H4 (cell line): ENCODE measurements around the gene GBP6. TPM values are rescaled to one million over a fixed set of nuclear protein-coding genes. Genes with fewer than 3 reads are reported as not detected.
A peak's percentile ranks its signal among the peaks of the same experiment; 100 is the strongest.
"Not testable (repeated sequence)": the region's sequence is repeated elsewhere in the genome, so short reads cannot be mapped to it uniquely, and the experiment has no call there.

Source experiments
- DNase-seq: peaks from one replicate; pipeline ENCODE4 v3.0.0-alpha.2; 2015; ENCODE audit warnings: low spot score
- total RNA-seq: library from RNA; depleted of rRNA; stranded (reverse); fragments of >200 nt; shearing (Covaris generic); gene quantifications from 2 replicates; pipeline ENCODE4 v1.2.3, GENCODE V29; 2014

Gene GBP6
- total RNA-seq, 1 experiment from 2014 or later: 0.10 TPM

GRCh38 chr1:89367221-89367620 lies 3.4 kb downstream of the GBP6 start:
- DNase-seq: no peak

- no peak for DNase-seq
Observed at GRCh38 chr1:89369331-89369730, 5.5 kb downstream of the GBP6 start.

DNA sequence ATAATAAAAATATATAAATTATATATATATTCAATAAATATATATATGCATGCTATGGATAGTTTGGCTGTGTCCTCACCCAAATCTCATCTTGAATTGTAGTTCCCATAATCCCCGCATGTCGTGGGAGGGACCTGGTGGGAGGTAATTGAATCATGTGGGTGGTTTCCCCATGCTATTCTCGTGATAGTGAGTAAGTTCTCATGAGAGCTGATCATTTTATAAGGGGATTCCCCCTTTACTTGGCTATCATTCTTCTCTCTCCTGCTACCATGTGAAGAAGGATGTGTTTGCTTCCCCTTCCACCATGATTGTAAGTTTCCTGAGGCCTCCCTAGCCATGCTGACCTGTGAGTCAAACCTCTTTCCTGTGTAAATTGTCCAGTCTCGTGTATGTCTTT lies 10.0 kb downstream of the GBP6 start:
- not testable (repeated sequence) for DNase-seq

DNA sequence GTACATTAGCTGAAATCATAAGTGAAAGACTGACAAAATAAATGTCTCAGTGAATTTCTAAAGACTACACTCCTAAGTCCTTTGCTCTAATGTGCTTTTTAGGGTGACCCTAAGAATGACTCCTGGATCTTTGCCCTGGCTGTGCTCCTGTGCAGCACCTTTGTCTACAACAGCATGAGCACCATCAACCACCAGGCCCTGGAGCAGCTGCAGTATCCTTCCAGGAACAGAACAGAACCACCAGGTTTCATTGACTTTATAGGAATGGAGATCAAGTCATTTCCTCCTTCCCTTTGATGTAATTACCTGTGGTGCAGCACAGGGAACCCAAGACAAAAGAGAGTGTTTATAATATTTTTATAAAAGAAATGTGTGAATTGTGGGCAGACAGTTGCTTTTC lies 14.1 kb downstream of the GBP6 start:
- DNase-seq: no peak

DNA sequence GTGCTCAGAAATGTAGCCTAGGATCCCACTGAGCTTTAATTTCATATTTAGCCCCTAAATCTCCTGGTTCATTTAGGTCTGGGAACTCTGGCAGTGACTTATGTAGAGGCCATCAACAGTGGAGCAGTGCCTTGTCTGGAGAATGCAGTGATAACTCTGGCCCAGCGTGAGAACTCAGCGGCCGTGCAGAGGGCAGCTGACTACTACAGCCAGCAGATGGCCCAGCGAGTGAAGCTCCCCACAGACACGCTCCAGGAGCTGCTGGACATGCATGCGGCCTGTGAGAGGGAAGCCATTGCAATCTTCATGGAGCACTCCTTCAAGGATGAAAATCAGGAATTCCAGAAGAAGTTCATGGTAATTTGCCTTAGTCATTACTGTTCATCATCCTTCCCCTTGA lies 17.8 kb downstream of the GBP6 start:
- no peak for DNase-seq

DNA sequence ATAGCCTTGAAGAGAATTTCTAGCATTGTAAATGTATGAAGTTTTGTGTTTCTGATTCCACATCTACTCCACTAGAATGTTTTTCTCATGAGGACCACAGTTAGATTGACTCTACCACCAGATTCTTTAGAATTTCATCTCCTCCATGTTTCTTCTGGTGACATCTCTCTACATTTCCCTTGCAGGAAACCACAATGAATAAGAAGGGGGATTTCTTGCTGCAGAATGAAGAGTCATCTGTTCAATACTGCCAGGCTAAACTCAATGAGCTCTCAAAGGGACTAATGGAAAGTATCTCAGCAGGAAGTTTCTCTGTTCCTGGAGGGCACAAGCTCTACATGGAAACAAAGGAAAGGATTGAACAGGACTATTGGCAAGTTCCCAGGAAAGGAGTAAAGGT lies 18.6 kb downstream of the GBP6 start:
- no peak for DNase-seq

DNA sequence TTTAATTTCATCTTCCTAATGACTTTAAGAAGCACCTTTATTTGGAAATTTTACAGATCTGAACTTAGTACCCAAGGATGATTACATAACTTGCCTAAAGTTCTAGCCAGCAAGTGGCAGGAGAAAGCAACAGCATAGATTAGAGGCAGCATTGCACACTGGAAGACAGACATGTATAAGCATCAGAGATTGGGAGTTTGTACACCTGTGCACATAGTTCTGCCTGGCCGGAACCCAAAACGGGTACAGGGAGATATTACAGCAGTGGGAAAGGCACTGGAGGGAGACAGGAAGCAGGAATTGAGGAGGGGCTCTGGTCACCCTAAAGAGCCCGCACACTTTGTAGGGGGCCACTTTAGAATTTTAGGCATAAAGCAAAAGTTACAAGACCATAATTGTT lies 19.3 kb downstream of the GBP6 start:
- DNase-seq: no peak

DNA sequence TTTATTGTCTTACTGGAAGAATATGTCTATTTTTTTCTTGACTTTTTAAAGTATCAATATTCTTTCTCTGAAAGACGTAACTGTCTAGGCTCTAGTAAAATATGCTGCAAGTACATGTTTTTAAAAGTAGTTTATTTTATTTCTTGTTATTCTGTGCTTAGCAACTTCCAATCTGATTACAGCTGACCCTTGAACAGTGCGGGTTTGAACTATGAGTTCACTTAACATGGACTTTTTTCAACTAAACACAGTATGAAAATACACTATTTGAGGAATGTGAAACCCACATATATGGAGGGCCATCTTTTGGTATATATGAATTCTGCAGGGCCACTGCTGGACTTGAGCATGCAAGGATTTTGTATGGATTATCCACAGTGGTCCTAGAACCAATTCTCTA lies 26.8 kb downstream of the GBP6 start:
- DNase-seq: no peak

GRCh38 chr1:89391686-89392085 lies 27.8 kb downstream of the GBP6 start:
- no peak for DNase-seq

DNA sequence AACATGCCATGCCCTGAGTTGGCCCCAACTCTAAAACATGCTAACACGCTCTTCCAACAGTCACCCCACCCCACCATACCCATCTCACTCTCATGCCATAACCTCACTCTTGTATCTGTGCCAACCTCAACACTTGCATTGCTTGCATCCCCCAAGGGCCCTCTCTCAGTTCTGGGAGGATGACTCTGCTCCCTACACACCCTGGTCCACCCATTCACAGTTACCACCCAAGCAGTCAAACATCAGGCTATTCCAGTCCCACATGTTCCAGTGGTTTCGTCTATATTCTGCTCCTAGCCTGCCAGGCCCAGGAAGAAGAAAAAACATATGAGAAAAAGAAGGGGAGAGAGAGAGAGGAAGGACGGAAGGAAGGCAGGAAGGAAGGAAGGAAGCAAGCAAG lies 31.0 kb downstream of the GBP6 start:
- DNase-seq: no peak

DNA sequence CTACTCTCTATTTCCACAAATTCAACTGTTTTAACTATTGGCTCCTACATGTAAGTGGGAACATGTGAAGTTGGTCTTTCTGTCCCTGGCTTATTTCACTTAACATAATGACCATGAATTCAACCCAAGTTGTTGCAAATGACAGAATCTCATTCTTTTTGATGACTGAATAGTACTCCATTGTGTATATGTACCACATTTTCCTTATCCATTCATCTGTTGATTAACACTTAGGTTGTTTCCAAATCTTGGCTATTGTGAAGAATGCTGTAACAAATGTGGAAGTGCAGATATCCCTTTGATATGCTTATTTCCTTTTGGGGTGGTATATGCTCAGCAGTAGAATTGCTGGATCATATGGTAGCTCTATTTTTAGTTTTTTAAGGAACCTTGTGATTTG lies 33.0 kb downstream of the GBP6 start:
- no peak for DNase-seq

DNA sequence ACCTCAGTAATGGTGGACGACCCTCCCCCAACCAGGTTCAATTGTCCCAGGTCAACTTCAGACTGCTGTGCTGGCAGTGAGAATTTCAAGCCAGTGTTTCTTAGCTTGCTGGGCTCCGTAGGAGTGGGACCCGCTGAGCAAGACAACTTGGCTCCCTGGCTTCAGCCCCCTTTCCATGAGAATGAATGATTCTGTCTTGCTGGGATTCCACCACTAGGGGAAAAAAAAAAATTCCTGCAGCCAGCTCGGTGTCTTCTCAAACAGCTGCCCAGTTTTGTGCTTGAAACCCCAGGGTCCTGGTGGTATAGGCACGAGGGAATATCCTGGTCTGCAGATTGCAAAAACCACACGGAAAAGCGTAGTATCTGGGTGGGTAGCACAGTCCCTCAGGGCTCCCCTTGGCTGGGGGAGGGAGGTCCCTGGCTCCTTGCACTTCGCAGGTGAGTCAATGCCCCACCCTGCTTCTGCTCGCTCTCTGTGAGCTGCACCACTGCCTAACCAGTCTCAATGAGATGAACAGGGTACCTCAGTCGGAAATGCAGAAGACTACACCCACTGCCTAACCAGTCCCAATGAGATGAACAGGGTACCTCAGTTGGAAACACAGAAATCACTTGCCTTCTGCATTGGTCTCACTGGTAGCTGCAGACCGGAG lies 41.5 kb downstream of the GBP6 start:
- no peak for DNase-seq

DNA sequence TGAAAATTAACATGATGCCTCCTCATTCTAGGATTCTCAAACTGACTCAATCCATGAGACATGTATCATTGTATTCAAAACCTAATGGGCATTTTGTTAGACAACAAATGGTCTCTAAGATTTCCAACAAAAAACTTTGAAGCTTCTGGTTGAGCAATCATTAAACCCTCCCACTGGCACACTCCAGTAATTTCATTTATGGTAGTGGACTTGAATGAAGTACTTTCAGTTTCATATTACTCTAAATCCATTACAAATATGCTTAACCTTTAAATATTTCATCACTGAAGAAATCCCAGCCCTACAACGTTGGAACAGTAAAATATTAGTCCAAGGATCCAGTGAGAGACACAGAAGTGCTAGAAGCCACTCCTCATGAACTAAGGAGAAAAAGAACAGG lies 43.5 kb downstream of the GBP6 start:
- peak; percentile 11 for DNase-seq

GRCh38 chr1:89407768-89408167 lies 43.9 kb downstream of the GBP6 start:
- DNase-seq: not testable (repeated sequence)

- DNase-seq: no peak
Observed at GRCh38 chr1:89425056-89425455, 61.2 kb downstream of the GBP6 start.

- no peak for DNase-seq
Observed at GRCh38 chr1:89429062-89429461, 65.2 kb downstream of the GBP6 start.

DNA sequence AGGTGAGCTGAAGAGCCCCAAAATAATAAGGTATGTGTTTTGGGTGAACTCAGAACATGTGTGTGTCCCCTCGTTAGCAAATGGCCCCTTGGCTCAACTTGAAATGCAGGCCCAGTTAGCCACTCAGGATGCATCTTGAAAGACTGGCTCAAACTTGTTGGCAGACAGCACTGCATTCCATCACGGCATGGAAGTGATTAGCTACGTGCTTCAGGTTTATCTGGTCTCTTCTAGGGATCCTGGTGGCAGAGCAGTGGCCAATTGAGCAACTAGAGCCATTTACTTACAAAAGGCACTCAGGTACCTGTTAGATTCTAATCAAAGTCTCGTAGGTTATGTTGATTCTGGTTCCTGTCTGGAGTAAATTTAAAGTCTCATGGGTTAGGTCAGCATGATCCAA lies 65.8 kb downstream of the GBP6 start:
- not testable (repeated sequence) for DNase-seq

- no peak for DNase-seq
Observed at GRCh38 chr1:89433421-89433820, 69.6 kb downstream of the GBP6 start.

DNA sequence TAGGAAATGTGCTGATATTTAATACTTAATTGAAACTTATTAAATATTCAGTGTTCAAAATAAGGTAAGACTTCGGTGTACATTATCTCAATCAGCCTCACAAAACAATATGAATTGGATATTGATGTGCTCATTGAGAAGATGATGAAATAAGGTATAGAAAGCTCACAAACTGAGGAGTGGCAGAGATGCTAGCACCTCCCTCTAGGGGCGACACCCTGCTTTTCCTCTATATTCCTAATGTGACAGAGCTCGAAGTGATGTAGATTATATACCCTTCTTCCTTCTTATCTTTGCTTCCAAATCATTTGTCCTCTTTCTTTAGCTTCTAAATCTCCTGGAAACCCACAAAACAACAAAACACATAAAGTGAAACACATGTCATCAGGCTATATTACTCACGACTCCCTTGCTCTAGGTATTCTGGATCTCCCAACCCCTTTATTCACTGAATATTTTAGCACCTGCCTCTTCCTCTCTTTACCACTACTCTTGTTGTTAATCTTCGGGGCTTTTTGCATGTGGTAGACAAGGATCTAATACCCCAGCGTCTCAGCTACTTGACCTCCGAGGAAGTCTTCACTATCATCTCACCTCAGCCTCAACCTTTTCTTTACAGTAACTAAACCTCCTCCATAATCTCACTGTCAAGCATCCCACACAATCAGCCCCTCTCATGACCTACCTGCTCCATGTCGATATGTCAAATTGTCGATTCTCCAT lies 70.4 kb downstream of the GBP6 start:
- not testable (repeated sequence) for DNase-seq
